Keratinocyte (primary cell): ENCODE results near the gene LYRM2. TPM values are rescaled to one million over a fixed set of nuclear protein-coding genes. Genes with fewer than 3 reads are reported as not detected.

Source experiments
- DNase-seq: peaks from one replicate; pipeline ENCODE4 v3.0.0-alpha.2; 2011; ENCODE audit warnings: low read depth, missing footprints, low spot score
- FAIRE-seq: peaks from 2 replicates; lab custom pipeline; 2011; peaks lifted over from hg19 to GRCh38; lab: Jason Lieb, UNC
- H2AFZ ChIP-seq: 2 replicates; pipeline ENCODE4 v1.6.0; 2012; ENCODE audit warnings: low read length, control low read depth, inconsistent platforms; ENCODE audit not compliant: control insufficient read depth
- H3K27ac ChIP-seq: 2 replicates; pipeline ENCODE4 v1.5.1; 2011; ENCODE audit warnings: low read length; ENCODE audit not compliant: control insufficient read depth, insufficient read depth
- H3K27me3 ChIP-seq: 3 replicates; pipeline ENCODE4 v1.6.0; 2011; ENCODE audit warnings: low read length; ENCODE audit not compliant: control insufficient read depth, insufficient read depth; ENCODE audit errors: extremely low read depth
- H3K36me3 ChIP-seq, 2 experiments: 2 replicates in 1 of 2; 3 replicates in 1 of 2; pipeline ENCODE4 v1.5.1; 2011; ENCODE audit warnings: low read length in 2 of 2, mild to moderate bottlenecking in 1 of 2; ENCODE audit not compliant: control insufficient read depth in 2 of 2, insufficient read depth in 2 of 2; ENCODE audit errors: extremely low read depth in 1 of 2
- H3K4me1 ChIP-seq: 3 replicates; pipeline ENCODE4 v1.5.1; 2011; ENCODE audit warnings: low read length; ENCODE audit not compliant: control insufficient read depth, insufficient read depth; ENCODE audit errors: extremely low read depth
- H3K4me2 ChIP-seq: 3 replicates; pipeline ENCODE4 v1.6.0; 2011; ENCODE audit warnings: low read depth, low read length; ENCODE audit not compliant: control insufficient read depth, insufficient read depth; ENCODE audit errors: extremely low read depth
- H3K4me3 ChIP-seq, 3 experiments: fragments of 200-600 bp in 1 of 3; sonication (generic) in 1 of 3; 2 replicates in 2 of 3; 3 replicates in 1 of 3; pipeline ENCODE4 v1.5.1; 2011 to 2016; ENCODE audit warnings: low read length in 3 of 3, mild to moderate bottlenecking in 3 of 3, control low read depth in 2 of 3, inconsistent platforms in 1 of 3, low read depth in 1 of 3, mixed read lengths in 1 of 3, mixed run types in 1 of 3, moderate library complexity in 1 of 3; ENCODE audit not compliant: control insufficient read depth in 2 of 3, insufficient read depth in 2 of 3; ENCODE audit errors: extremely low read depth in 1 of 3
- H3K79me2 ChIP-seq: 2 replicates; pipeline ENCODE4 v1.6.0; 2012; ENCODE audit warnings: low read length; ENCODE audit not compliant: control insufficient read depth, insufficient read depth
- H3K9ac ChIP-seq: 3 replicates; pipeline ENCODE4 v1.6.0; 2011; ENCODE audit warnings: low read length; ENCODE audit not compliant: control insufficient read depth, insufficient read depth; ENCODE audit errors: extremely low read depth
- H3K9me1 ChIP-seq: 3 replicates; pipeline ENCODE4 v1.6.0; 2011; ENCODE audit warnings: low read length; ENCODE audit not compliant: control insufficient read depth, insufficient read depth; ENCODE audit errors: extremely low read depth
- H3K9me3 ChIP-seq: 2 replicates; pipeline ENCODE4 v1.5.1; 2012; ENCODE audit warnings: low read depth, low read length; ENCODE audit not compliant: control insufficient read depth
- H4K20me1 ChIP-seq: 3 replicates; pipeline ENCODE4 v1.6.0; 2011; ENCODE audit warnings: low read length; ENCODE audit not compliant: control insufficient read depth, insufficient read depth; ENCODE audit errors: extremely low read depth
- EZH2 ChIP-seq: IDR thresholded peaks from one replicate; pipeline ENCODE4 v1.6.1; 2012; ENCODE audit warnings: inconsistent platforms, mild to moderate bottlenecking, low read length, moderate library complexity
- dilution Hi-C: fragments of 300-500 bp; cut with MboI; formaldehyde crosslinking; loops from one replicate; pipeline ENCODE4 v1.7.0; 2020; ENCODE audit warnings: low sequenced_read_pairs; ENCODE audit not compliant: extremely low pct_ligation_motif_present
- polyA plus RNA-seq, 5 experiments: library from polyadenylated mRNA; depleted of rRNA in 3 of 5; stranded (reverse) in 3 of 5; stranded (forward) in 1 of 5; unstranded in 1 of 5; fragments of >200 nt; gene quantifications; 1 replicate in 1 of 5; 2 replicates in 3 of 5; 3 replicates in 1 of 5; pipeline versions ENCODE4 v1.2.1 to v1.2.3, GENCODE V29; 2011 to 2012; ENCODE audit warnings: missing spikeins in 2 of 5, low read depth in 1 of 5, low replicate concordance in 1 of 5
- TF ChIP-seq, protein P1 (sequence below), 3 experiments: IDR thresholded peaks in 1 of 3; conservative IDR thresholded peaks in 1 of 3; optimal IDR thresholded peaks in 1 of 3; 2 replicates in 2 of 3; 3 replicates in 1 of 3; pipeline versions ENCODE3 to v1.5.1; 2011; ENCODE audit warnings: low read length in 3 of 3, mild to moderate bottlenecking in 3 of 3, moderate library complexity in 2 of 3, control low read depth in 1 of 3, inconsistent platforms in 1 of 3; ENCODE audit not compliant: insufficient read depth in 2 of 3; ENCODE audit errors: extremely low read depth in 1 of 3

LYRM2 gene
- polyA plus RNA-seq, 1 donor (not counting 4 experiments of a cell fraction or from before 2014, with no cell fraction given): 43.0 TPM

DNA sequence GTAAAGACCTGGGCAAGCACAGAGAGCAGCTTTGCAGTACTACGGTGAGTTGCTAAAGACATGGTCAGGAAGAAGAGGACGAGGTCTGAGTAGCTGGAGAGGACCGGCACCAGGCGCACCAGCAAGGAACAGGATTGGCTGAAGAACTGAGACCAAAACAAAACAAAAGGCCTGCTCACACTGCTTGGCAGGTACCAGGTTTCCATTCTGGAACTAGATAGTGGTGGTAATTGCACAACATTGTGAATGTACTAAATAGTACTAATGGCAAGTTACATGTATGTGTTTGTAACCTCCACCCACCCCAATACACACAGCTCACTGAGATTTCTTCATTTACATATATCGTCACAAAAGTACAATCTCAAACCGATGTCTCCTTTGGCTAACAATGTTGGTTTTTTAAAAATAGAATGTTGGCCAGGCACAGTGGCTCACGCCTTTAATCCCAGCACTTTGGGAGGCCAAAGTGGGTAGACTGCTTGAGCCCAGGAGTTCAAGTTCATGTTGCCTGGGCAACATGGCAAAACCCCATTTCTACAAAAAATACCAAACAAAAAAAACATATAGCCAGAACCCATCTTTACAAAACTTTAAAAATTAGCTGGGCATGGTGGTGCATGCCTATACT lies 32.5 kb upstream of the LYRM2 start:
- H3K4me3 ChIP-seq: no peak overlapping the region
- H3K4me2 ChIP-seq: no peak overlapping the region
- peaks cover 18 to 31% of the 10 kb centered on the region in 2 experiments for H3K36me3 ChIP-seq
- H3K27ac ChIP-seq: no peak overlapping the region
- FAIRE-seq: no peak
- no peaks in the 10 kb centered on the region for H3K4me1 ChIP-seq
- H3K9ac ChIP-seq: no peak overlapping the region
- DNase-seq: no peak
- H3K9me3 ChIP-seq: no peaks in the 10 kb centered on the region
- TF ChIP-seq, protein P1, sequence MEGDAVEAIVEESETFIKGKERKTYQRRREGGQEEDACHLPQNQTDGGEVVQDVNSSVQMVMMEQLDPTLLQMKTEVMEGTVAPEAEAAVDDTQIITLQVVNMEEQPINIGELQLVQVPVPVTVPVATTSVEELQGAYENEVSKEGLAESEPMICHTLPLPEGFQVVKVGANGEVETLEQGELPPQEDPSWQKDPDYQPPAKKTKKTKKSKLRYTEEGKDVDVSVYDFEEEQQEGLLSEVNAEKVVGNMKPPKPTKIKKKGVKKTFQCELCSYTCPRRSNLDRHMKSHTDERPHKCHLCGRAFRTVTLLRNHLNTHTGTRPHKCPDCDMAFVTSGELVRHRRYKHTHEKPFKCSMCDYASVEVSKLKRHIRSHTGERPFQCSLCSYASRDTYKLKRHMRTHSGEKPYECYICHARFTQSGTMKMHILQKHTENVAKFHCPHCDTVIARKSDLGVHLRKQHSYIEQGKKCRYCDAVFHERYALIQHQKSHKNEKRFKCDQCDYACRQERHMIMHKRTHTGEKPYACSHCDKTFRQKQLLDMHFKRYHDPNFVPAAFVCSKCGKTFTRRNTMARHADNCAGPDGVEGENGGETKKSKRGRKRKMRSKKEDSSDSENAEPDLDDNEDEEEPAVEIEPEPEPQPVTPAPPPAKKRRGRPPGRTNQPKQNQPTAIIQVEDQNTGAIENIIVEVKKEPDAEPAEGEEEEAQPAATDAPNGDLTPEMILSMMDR (optimal IDR thresholded peaks at IDR 0.05 in 1 of 3, IDR thresholded peaks at IDR 0.05 in 1 of 3, conservative IDR thresholded peaks at IDR 0.05 in 1 of 3; ENCODE audit: extremely low read depth in 1 of 3, insufficient read depth in 2 of 3, low read length in 3 of 3): no peak
- H3K79me2 ChIP-seq: no peaks in the 10 kb centered on the region
- H3K9me1 ChIP-seq: no peaks in the 10 kb centered on the region
- H2AFZ ChIP-seq: no peak overlapping the region
- no peaks in the 10 kb centered on the region for H3K27me3 ChIP-seq
- H4K20me1 ChIP-seq: no peaks in the 10 kb centered on the region
- dilution Hi-C loops: no loop called here

DNA sequence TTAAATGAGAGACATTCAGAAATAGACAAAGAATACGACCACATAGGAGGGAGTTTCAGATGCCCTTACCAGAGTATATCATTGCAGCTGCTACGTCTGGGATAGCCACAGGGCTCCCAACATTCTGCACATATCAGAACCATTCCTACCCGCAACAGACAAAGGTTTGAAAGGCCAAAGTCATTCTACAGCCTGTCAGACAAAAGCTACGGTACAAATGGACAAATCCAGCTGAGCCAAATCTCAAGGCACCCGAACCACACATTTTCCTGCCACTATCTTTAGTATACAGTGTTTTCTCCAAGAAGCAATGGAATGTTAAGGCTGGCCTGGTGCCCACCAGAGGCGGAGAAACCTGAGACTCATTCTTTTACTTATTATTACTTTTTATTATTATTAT lies 30.5 kb upstream of the LYRM2 start:
- Histone ChIP-seq H3K9me1 (no peaks in the 10 kb centered on the region), H3K4me1 (no peaks in the 10 kb centered on the region), H3K4me2 (no peak overlapping the region), H3K36me3 (peaks cover 11 to 22% of the 10 kb centered on the region in 2 experiments), H3K79me2 (no peaks in the 10 kb centered on the region), H3K27ac (no peak overlapping the region), H3K4me3 (no peak overlapping the region), H3K9me3 (no peaks in the 10 kb centered on the region), H2AFZ (no peak overlapping the region), H3K27me3 (no peaks in the 10 kb centered on the region), H4K20me1 (no peaks in the 10 kb centered on the region), H3K9ac (no peak overlapping the region)
- dilution Hi-C loops: no loop called here
- FAIRE-seq: no peak
- no peak for TF ChIP-seq EZH2
- TF ChIP-seq, protein P1 (optimal IDR thresholded peaks at IDR 0.05 in 1 of 3, IDR thresholded peaks at IDR 0.05 in 1 of 3, conservative IDR thresholded peaks at IDR 0.05 in 1 of 3; ENCODE audit: extremely low read depth in 1 of 3, insufficient read depth in 2 of 3, low read length in 3 of 3): no peak
- no peak for DNase-seq
